ENCODE measurements around the gene LIG1. TPM values are rescaled to one million over a fixed set of nuclear protein-coding genes. Genes with fewer than 3 reads are reported as not detected.

The LIG1 gene
- polyA plus RNA-seq, 3 donors, result 2.5 to 11.3 (median 3.6) TPM

DNA sequence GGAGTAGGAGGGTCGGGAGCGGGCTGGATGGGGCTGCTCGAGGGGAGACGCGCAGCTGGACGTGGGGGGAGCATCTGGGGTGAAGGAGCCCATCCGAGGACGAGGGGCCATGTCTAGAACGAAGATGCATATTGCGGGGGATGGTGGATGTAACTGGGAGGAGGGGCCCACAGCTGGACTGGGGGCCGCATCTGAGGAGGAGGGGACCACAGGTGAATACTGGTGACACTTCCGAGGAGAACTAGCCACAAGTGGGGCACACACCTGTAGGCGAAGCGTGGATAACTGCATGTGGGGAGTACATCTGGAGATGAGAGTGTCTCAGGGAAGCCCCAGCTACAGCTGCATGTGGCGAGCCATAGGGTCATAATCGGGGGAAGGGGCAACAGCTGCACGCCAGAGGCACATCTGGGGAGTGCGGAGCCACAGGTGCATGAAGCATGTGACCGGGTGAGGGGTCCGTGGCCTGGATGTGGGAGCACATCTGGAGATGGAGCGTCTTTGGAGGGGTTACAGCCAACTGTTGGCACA, 738 bp upstream of the LIG1 start:
- H3K27me3 ChIP-seq (ENCODE audit: control insufficient read depth in 2 of 2, insufficient read depth in 2 of 2, low read length in 2 of 2), result no peaks in the 10 kb centered on the region
- H4K20me1 ChIP-seq (ENCODE audit: insufficient read depth, low read length), result no peaks in the 10 kb centered on the region
- Mint-ChIP-seq H3K9me3 (peaks cover 0 to 3% (median 0%) of the 10 kb centered on the region in 7 donors), H3K27ac (peak overlapping the region in 6 of 7 donors; percentile 2 to 95 (median 62)), H3K4me1 (peaks cover 32% of the 10 kb centered on the region), H3K4me3 (peak overlapping the region; percentile 97 to 100), H3K27me3 (ENCODE audit: low read depth in 3 of 3) (no peaks in the 10 kb centered on the region), H3K36me3 (peaks cover 20 to 25% of the 10 kb centered on the region in 2 donors)
- 5% methylated on average over 19 of the region's 21 CpGs for WGBS (ENCODE audit: insufficient coverage)
- intact Hi-C loops (cut with micrococcal nuclease), result no loop called here
- H3K36me3 ChIP-seq (replicated peaks in 1 of 2; ENCODE audit: control insufficient read depth in 1 of 2, insufficient read depth in 2 of 2, low read length in 2 of 2), result peaks cover 11 to 25% of the 10 kb centered on the region in 2 donors
- TF ChIP-seq, protein P1, sequence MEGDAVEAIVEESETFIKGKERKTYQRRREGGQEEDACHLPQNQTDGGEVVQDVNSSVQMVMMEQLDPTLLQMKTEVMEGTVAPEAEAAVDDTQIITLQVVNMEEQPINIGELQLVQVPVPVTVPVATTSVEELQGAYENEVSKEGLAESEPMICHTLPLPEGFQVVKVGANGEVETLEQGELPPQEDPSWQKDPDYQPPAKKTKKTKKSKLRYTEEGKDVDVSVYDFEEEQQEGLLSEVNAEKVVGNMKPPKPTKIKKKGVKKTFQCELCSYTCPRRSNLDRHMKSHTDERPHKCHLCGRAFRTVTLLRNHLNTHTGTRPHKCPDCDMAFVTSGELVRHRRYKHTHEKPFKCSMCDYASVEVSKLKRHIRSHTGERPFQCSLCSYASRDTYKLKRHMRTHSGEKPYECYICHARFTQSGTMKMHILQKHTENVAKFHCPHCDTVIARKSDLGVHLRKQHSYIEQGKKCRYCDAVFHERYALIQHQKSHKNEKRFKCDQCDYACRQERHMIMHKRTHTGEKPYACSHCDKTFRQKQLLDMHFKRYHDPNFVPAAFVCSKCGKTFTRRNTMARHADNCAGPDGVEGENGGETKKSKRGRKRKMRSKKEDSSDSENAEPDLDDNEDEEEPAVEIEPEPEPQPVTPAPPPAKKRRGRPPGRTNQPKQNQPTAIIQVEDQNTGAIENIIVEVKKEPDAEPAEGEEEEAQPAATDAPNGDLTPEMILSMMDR (IDR thresholded peaks at IDR 0.05), result no peak
- H3K27ac ChIP-seq (ENCODE audit: low read depth in 1 of 2, low read length in 2 of 2), result peak overlapping the region in 1 of 2 donors; percentile 81
- peak overlapping the region; percentile 72 to 97 (median 91) for H3K4me3 ChIP-seq (replicated peaks in 1 of 3; ENCODE audit: low read depth in 2 of 3, low read length in 3 of 3)
- no peaks in the 10 kb centered on the region for H3K9me3 ChIP-seq (replicated peaks in 1 of 2; ENCODE audit: control insufficient read depth in 1 of 2, insufficient read depth in 1 of 2, low read length in 2 of 2)
- peaks cover 40% of the 10 kb centered on the region for H3K79me2 ChIP-seq (ENCODE audit: insufficient read depth, low read length)
- peaks cover 14 to 23% of the 10 kb centered on the region in 2 donors for H3K4me1 ChIP-seq (ENCODE audit: control insufficient read depth in 1 of 2, insufficient read depth in 2 of 2, low read length in 2 of 2)
- H3K4me2 ChIP-seq (replicated peaks; ENCODE audit: extremely low read depth, low read length, poor library complexity, severe bottlenecking), result peak overlapping the region; percentile 99
- peak overlapping the region; percentile 75 for H3K9ac ChIP-seq (ENCODE audit: insufficient read depth, low read length, poor library complexity, severe bottlenecking)
- DNase-seq, result no peak
- H2AFZ ChIP-seq (ENCODE audit: insufficient read depth, low read depth, low read length, poor library complexity, severe bottlenecking), result peak overlapping the region; percentile 96

DNA sequence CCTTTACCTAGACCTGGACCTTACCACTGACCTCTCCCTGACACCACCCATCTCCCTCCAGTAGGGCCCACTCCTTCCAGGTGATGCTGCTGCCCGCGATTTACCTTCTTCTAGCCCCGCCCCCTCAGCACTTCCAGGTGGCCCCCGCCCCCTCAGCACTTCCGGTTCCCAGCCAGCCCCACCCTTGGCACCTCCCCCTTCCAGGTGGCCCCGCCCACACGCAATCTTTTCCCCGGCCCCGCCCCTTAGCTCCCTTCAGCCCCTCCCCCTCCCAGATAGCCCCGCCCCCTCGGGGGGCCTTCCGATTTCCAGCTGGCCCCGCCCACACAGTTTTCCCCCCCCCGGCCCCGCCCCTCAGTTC, 586 bp downstream of the LIG1 start:
- H3K4me3 ChIP-seq (replicated peaks in 1 of 3; ENCODE audit: low read depth in 2 of 3, low read length in 3 of 3), result peak overlapping the region; percentile 72 to 97 (median 91)
- no peaks in the 10 kb centered on the region for H3K27me3 Mint-ChIP-seq (ENCODE audit: low read depth in 3 of 3)
- H3K4me1 Mint-ChIP-seq, result peaks cover 20% of the 10 kb centered on the region
- no peaks in the 10 kb centered on the region for H3K9me3 ChIP-seq (replicated peaks in 1 of 2; ENCODE audit: control insufficient read depth in 1 of 2, insufficient read depth in 1 of 2, low read length in 2 of 2)
- H3K4me2 ChIP-seq (replicated peaks; ENCODE audit: extremely low read depth, low read length, poor library complexity, severe bottlenecking), result peak overlapping the region; percentile 99
- intact Hi-C loops (cut with micrococcal nuclease), result no loop called here
- H3K36me3 Mint-ChIP-seq, result peaks cover 18 to 21% of the 10 kb centered on the region in 2 donors
- H4K20me1 ChIP-seq (ENCODE audit: insufficient read depth, low read length), result no peaks in the 10 kb centered on the region
- H3K4me3 Mint-ChIP-seq, result peak overlapping the region; percentile 97 to 100
- H3K27ac ChIP-seq (ENCODE audit: low read depth in 1 of 2, low read length in 2 of 2), result peak overlapping the region; percentile 73 to 81
- WGBS (ENCODE audit: insufficient coverage), result no CpG with 5 or more reads among the region's 15 CpGs
- H3K79me2 ChIP-seq (ENCODE audit: insufficient read depth, low read length), result peaks cover 42% of the 10 kb centered on the region
- H3K36me3 ChIP-seq (replicated peaks in 1 of 2; ENCODE audit: control insufficient read depth in 1 of 2, insufficient read depth in 2 of 2, low read length in 2 of 2), result peaks cover 11 to 13% of the 10 kb centered on the region in 2 donors
- peaks cover 14 to 23% of the 10 kb centered on the region in 2 donors for H3K4me1 ChIP-seq (ENCODE audit: control insufficient read depth in 1 of 2, insufficient read depth in 2 of 2, low read length in 2 of 2)
- TF ChIP-seq, protein P1 (IDR thresholded peaks at IDR 0.05), result no peak
- H2AFZ ChIP-seq (ENCODE audit: insufficient read depth, low read depth, low read length, poor library complexity, severe bottlenecking), result peak overlapping the region; percentile 96
- peaks cover 0 to 3% (median 0%) of the 10 kb centered on the region in 7 donors for H3K9me3 Mint-ChIP-seq
- peak; percentile 51 to 68 (median 51) for DNase-seq
- H3K27ac Mint-ChIP-seq, result peak overlapping the region; percentile 95 to 100 (median 99)
- H3K9ac ChIP-seq (ENCODE audit: insufficient read depth, low read length, poor library complexity, severe bottlenecking), result peak overlapping the region; percentile 75
- H3K27me3 ChIP-seq (ENCODE audit: control insufficient read depth in 2 of 2, insufficient read depth in 2 of 2, low read length in 2 of 2), result no peaks in the 10 kb centered on the region
